SK-N-DZ (cell line): Measurements from ENCODE around the gene DDX10.
"Not testable (repeated sequence)": the region's sequence is repeated elsewhere in the genome, so short reads cannot be mapped to it uniquely, and the experiment has no call there.

ENCODE experiments used
- DNase-seq: peaks from one replicate; pipeline ENCODE4 v3.0.0-alpha.2; 2015; ENCODE audit warnings: low spot score

DDX10 gene

GRCh38 chr11:108774037-108774730 lies 109.3 kb downstream of the DDX10 start:
- no peak for DNase-seq

- no peak for DNase-seq
Measured at GRCh38 chr11:108775324-108775723, 110.5 kb downstream of the DDX10 start.

- DNase-seq: not testable (repeated sequence)
Measured at GRCh38 chr11:108779147-108779546, 114.3 kb downstream of the DDX10 start.

GRCh38 chr11:108780119-108780518 lies 115.2 kb downstream of the DDX10 start:
- DNase-seq: no peak

- no peak for DNase-seq
Measured at GRCh38 chr11:108781946-108782345, 117.1 kb downstream of the DDX10 start.

GRCh38 chr11:108786281-108786990 lies 121.6 kb downstream of the DDX10 start:
- DNase-seq: no peak

GRCh38 chr11:108787105-108787504 lies 122.2 kb downstream of the DDX10 start:
- no peak for DNase-seq

GRCh38 chr11:108788565-108789199 lies 123.8 kb downstream of the DDX10 start:
- DNase-seq: no peak

- DNase-seq: no peak
Measured at GRCh38 chr11:108790501-108791299, 125.8 kb downstream of the DDX10 start.

- no peak for DNase-seq
Measured at GRCh38 chr11:108793138-108793537, 128.3 kb downstream of the DDX10 start.

GRCh38 chr11:108793611-108794010 lies 128.7 kb downstream of the DDX10 start:
- DNase-seq: no peak

- DNase-seq: no peak
Measured at GRCh38 chr11:108796551-108796950, 131.7 kb downstream of the DDX10 start.

GRCh38 chr11:108797578-108798100 lies 132.8 kb downstream of the DDX10 start:
- DNase-seq: no peak

- no peak for DNase-seq
Measured at GRCh38 chr11:108802492-108802891, 137.6 kb downstream of the DDX10 start.

GRCh38 chr11:108803776-108804175 lies 138.9 kb downstream of the DDX10 start:
- DNase-seq: no peak

- DNase-seq: no peak
Measured at GRCh38 chr11:108804511-108804910, 139.6 kb downstream of the DDX10 start.

GRCh38 chr11:108805030-108805429 lies 140.2 kb downstream of the DDX10 start:
- no peak for DNase-seq

- no peak for DNase-seq
Measured at GRCh38 chr11:108807262-108807661, 142.4 kb downstream of the DDX10 start.

- DNase-seq: no peak
Measured at GRCh38 chr11:108813086-108813485, 148.2 kb downstream of the DDX10 start.

GRCh38 chr11:108817976-108818375 lies 153.1 kb downstream of the DDX10 start:
- DNase-seq: no peak

GRCh38 chr11:108818971-108819370 lies 154.1 kb downstream of the DDX10 start:
- no peak for DNase-seq

- DNase-seq: no peak
Measured at GRCh38 chr11:108819957-108820356, 155.1 kb downstream of the DDX10 start.
